Hepatocyte (in vitro differentiated cells): Measurements from ENCODE around the gene FILIP1. TPM values are rescaled to one million over a fixed set of nuclear protein-coding genes. Genes with fewer than 3 reads are reported as not detected.

Experiments used
- DNase-seq: peaks from one replicate; pipeline ENCODE4 v3.0.0-alpha.2; 2016; ENCODE audit warnings: low spot score
- H2AFZ ChIP-seq: fragments of 200-600 bp; sonication (generic); 2 replicates; pipeline ENCODE4 v1.6.0; 2016; ENCODE audit warnings: antibody characterized with exemption, mild to moderate bottlenecking
- H3K27ac ChIP-seq: fragments of 200-600 bp; sonication (generic); 2 replicates; pipeline ENCODE4 v1.5.1; 2016; ENCODE audit warnings: mild to moderate bottlenecking
- H3K27me3 ChIP-seq: fragments of 200-600 bp; sonication (generic); 2 replicates; pipeline ENCODE4 v1.6.1; 2016
- H3K36me3 ChIP-seq: fragments of 200-600 bp; sonication (generic); replicated peaks from 2 replicates; pipeline ENCODE4 v1.5.1; 2016; ENCODE audit warnings: low read depth; ENCODE audit not compliant: insufficient read depth
- H3K4me1 ChIP-seq: fragments of 200-600 bp; sonication (generic); 2 replicates; pipeline ENCODE4 v1.5.1; 2016; ENCODE audit warnings: mild to moderate bottlenecking, moderate library complexity; ENCODE audit not compliant: insufficient read depth
- H3K4me2 ChIP-seq: fragments of 200-600 bp; sonication (generic); 2 replicates; pipeline ENCODE4 v1.6.0; 2016
- H3K4me3 ChIP-seq: fragments of 200-600 bp; sonication (generic); 2 replicates; pipeline ENCODE4 v1.5.1; 2016; ENCODE audit warnings: mild to moderate bottlenecking
- H3K79me2 ChIP-seq: fragments of 200-600 bp; sonication (generic); 2 replicates; pipeline ENCODE4 v1.6.0; 2017; ENCODE audit warnings: mild to moderate bottlenecking
- H3K9me2 ChIP-seq: fragments of 200-600 bp; sonication (generic); replicated peaks from 2 replicates; pipeline ENCODE4 v1.6.0; 2017; ENCODE audit warnings: mild to moderate bottlenecking; ENCODE audit not compliant: insufficient read depth
- H3K9me3 ChIP-seq: fragments of 200-600 bp; sonication (generic); 2 replicates; pipeline ENCODE4 v1.5.1; 2016; ENCODE audit warnings: low read depth, mild to moderate bottlenecking
- H4K20me1 ChIP-seq: fragments of 200-600 bp; sonication (generic); 2 replicates; pipeline ENCODE4 v1.6.0; 2016; ENCODE audit warnings: mild to moderate bottlenecking; ENCODE audit not compliant: insufficient read depth, poor library complexity, severe bottlenecking
- CTCF ChIP-seq: fragments of 200-600 bp; sonication (generic); IDR thresholded peaks from 2 replicates; pipeline ENCODE4 v1.5.1; 2016; ENCODE audit warnings: antibody characterized with exemption, mild to moderate bottlenecking; ENCODE audit not compliant: poor library complexity
- EZH2 ChIP-seq: fragments of 200-600 bp; sonication (generic); IDR thresholded peaks from 2 replicates; pipeline ENCODE4 v1.6.1; 2016; ENCODE audit warnings: antibody characterized with exemption, mild to moderate bottlenecking, borderline replicate concordance
- EZH2phosphoT487 ChIP-seq: fragments of 200-600 bp; sonication (generic); IDR thresholded peaks from one replicate; pipeline ENCODE4 v1.6.1; 2018; ENCODE audit warnings: antibody characterized with exemption, mild to moderate bottlenecking, low read depth, moderate library complexity; ENCODE audit not compliant: unreplicated experiment, severe bottlenecking
- WGBS: methylation state at CpG from one replicate; pipeline ENCODE4 v1.1.6; 2016; ENCODE audit warnings: low lambda C conversion rate; ENCODE audit errors: missing lambda C conversion rate; 5-methylcytosine and 5-hydroxymethylcytosine counted together
- polyA plus RNA-seq: library from polyadenylated mRNA; unstranded; fragments of >200 nt; fragmentation: Nextera tagmentation; extraction: Ambion mirVana; gene quantifications from 2 replicates; pipeline ENCODE4 v1.2.1, GENCODE V29; 2016
- total RNA-seq: library from RNA; depleted of rRNA; stranded (reverse); fragments of >200 nt; gene quantifications from 2 replicates; pipeline ENCODE4 v1.2.3, GENCODE V29; 2014

The FILIP1 gene
- total and polyA plus RNA-seq, 2 experiments from 2014 or later: 4.1 to 6.0 TPM

- TF ChIP-seq EZH2phosphoT487 (no peak), EZH2 (no peak), CTCF (no peak)
- H3K4me3 ChIP-seq: no peak overlapping the region
- no peak overlapping the region for H2AFZ ChIP-seq
- H3K79me2 ChIP-seq: no peaks in the 10 kb centered on the region
- H3K27ac ChIP-seq: no peak overlapping the region
- no peak overlapping the region for H3K4me2 ChIP-seq
- H3K27me3 ChIP-seq: no peaks in the 10 kb centered on the region
- no peaks in the 10 kb centered on the region for H3K9me3 ChIP-seq
- 83% methylated on average over 11 of the region's 11 CpGs for WGBS
- no peaks in the 10 kb centered on the region for H3K9me2 ChIP-seq
- peaks cover 4% of the 10 kb centered on the region for H3K4me1 ChIP-seq
- no peak for DNase-seq
- H4K20me1 ChIP-seq: no peaks in the 10 kb centered on the region
- H3K36me3 ChIP-seq: no peaks in the 10 kb centered on the region
Observed at GRCh38 chr6:75421316-75422023, 72.1 kb downstream of the FILIP1 start.

GRCh38 chr6:75419980-75420379 lies 73.6 kb downstream of the FILIP1 start:
- Histone ChIP-seq H3K36me3 (no peaks in the 10 kb centered on the region), H2AFZ (no peak overlapping the region), H3K27ac (no peak overlapping the region), H3K9me2 (no peaks in the 10 kb centered on the region), H3K4me2 (no peak overlapping the region), H3K4me3 (no peak overlapping the region), H4K20me1 (no peaks in the 10 kb centered on the region), H3K79me2 (no peaks in the 10 kb centered on the region), H3K9me3 (no peaks in the 10 kb centered on the region), H3K27me3 (no peaks in the 10 kb centered on the region), H3K4me1 (peaks cover 4% of the 10 kb centered on the region)
- DNase-seq: no peak
- 91% methylated on average over 1 of the region's 1 CpG for WGBS
- TF ChIP-seq EZH2 (no peak), CTCF (no peak), EZH2phosphoT487 (no peak)

GRCh38 chr6:75419416-75419815 lies 74.2 kb downstream of the FILIP1 start:
- H3K4me2 ChIP-seq: no peak overlapping the region
- peaks cover 4% of the 10 kb centered on the region for H3K4me1 ChIP-seq
- H3K4me3 ChIP-seq: no peak overlapping the region
- TF ChIP-seq CTCF: no peak
- no peak for TF ChIP-seq EZH2
- TF ChIP-seq EZH2phosphoT487: no peak
- 79% methylated on average over 3 of the region's 3 CpGs for WGBS
- no peak overlapping the region for H3K27ac ChIP-seq
- H3K9me3 ChIP-seq: no peaks in the 10 kb centered on the region
- no peaks in the 10 kb centered on the region for H3K27me3 ChIP-seq
- no peak for DNase-seq
- H2AFZ ChIP-seq: no peak overlapping the region
- no peaks in the 10 kb centered on the region for H3K36me3 ChIP-seq
- H4K20me1 ChIP-seq: no peaks in the 10 kb centered on the region
- no peaks in the 10 kb centered on the region for H3K9me2 ChIP-seq
- H3K79me2 ChIP-seq: no peaks in the 10 kb centered on the region

- DNase-seq: no peak
- no peak overlapping the region for H3K4me2 ChIP-seq
Observed at GRCh38 chr6:75418233-75418632, 75.4 kb downstream of the FILIP1 start.

More at GRCh38 chr6:75418233-75418632, 75.4 kb downstream of the FILIP1 start:
- Histone ChIP-seq H3K79me2 (no peaks in the 10 kb centered on the region), H3K4me1 (peaks cover 13% of the 10 kb centered on the region), H3K4me3 (no peak overlapping the region), H3K36me3 (no peaks in the 10 kb centered on the region), H3K9me3 (no peaks in the 10 kb centered on the region), H4K20me1 (no peaks in the 10 kb centered on the region), H3K27ac (no peak overlapping the region), H3K27me3 (no peaks in the 10 kb centered on the region), H3K9me2 (no peaks in the 10 kb centered on the region), H2AFZ (no peak overlapping the region)
- TF ChIP-seq CTCF (no peak), EZH2phosphoT487 (no peak), EZH2 (no peak)
